Epithelial cell of prostate (primary cell): ENCODE measurements around the gene RBM20.

Source experiments
- DNase-seq: peaks from one replicate; pipeline ENCODE4 v3.0.0-alpha.2; 2011; ENCODE audit warnings: low read depth, low spot score
- H3K27ac ChIP-seq: fragments of 450-650 bp; 2 replicates; pipeline ENCODE4 v1.5.1; 2017; ENCODE audit warnings: mild to moderate bottlenecking

The RBM20 gene

GRCh38 chr10:110840225-110840922 is 196.2 kb downstream of the RBM20 start:
- no peak overlapping the region for H3K27ac ChIP-seq

GRCh38 chr10:110840923-110841428 is 196.8 kb downstream of the RBM20 start:
- DNase-seq: no peak
- H3K27ac ChIP-seq: no peak overlapping the region

More at GRCh38 chr10:110840225-110840922, 196.2 kb downstream of the RBM20 start:
- DNase-seq: no peak

GRCh38 chr10:110841767-110842267 is 197.7 kb downstream of the RBM20 start:
- no peak for DNase-seq
- H3K27ac ChIP-seq: no peak overlapping the region

- no peak overlapping the region for H3K27ac ChIP-seq
- DNase-seq: no peak
Observed at GRCh38 chr10:110842326-110842904, 198.3 kb downstream of the RBM20 start.

GRCh38 chr10:110843031-110843430 is 198.9 kb downstream of the RBM20 start:
- H3K27ac ChIP-seq: no peak overlapping the region
- DNase-seq: no peak

GRCh38 chr10:110843796-110844616 is 199.9 kb downstream of the RBM20 start:
- no peak for DNase-seq
- no peak overlapping the region for H3K27ac ChIP-seq

GRCh38 chr10:110844617-110844881 is 200.4 kb downstream of the RBM20 start:
- no peak overlapping the region for H3K27ac ChIP-seq
- no peak for DNase-seq

- no peak for DNase-seq
- no peak overlapping the region for H3K27ac ChIP-seq
Observed at GRCh38 chr10:110845192-110845755, 201.1 kb downstream of the RBM20 start.

- peak overlapping the region; percentile 23 for H3K27ac ChIP-seq
- no peak for DNase-seq
Observed at GRCh38 chr10:110845756-110846620, 201.9 kb downstream of the RBM20 start.

- no peak for DNase-seq
- no peak overlapping the region for H3K27ac ChIP-seq
Observed at GRCh38 chr10:110847374-110847773, 203.2 kb downstream of the RBM20 start.

GRCh38 chr10:110848106-110848505 is 204.0 kb downstream of the RBM20 start:
- no peak for DNase-seq

GRCh38 chr10:110850099-110850498 is 206.0 kb downstream of the RBM20 start:
- DNase-seq: no peak

More at GRCh38 chr10:110848106-110848505, 204.0 kb downstream of the RBM20 start:
- H3K27ac ChIP-seq: no peak overlapping the region

GRCh38 chr10:110851020-110851612 is 207.0 kb downstream of the RBM20 start:
- no peak for DNase-seq

More at GRCh38 chr10:110850099-110850498, 206.0 kb downstream of the RBM20 start:
- H3K27ac ChIP-seq: no peak overlapping the region

GRCh38 chr10:110852255-110852896 is 208.2 kb downstream of the RBM20 start:
- peak overlapping the region; percentile 78 for H3K27ac ChIP-seq

More at GRCh38 chr10:110851020-110851612, 207.0 kb downstream of the RBM20 start:
- peak overlapping the region; percentile 78 for H3K27ac ChIP-seq

GRCh38 chr10:110852947-110853346 is 208.8 kb downstream of the RBM20 start:
- DNase-seq: no peak

More at GRCh38 chr10:110852255-110852896, 208.2 kb downstream of the RBM20 start:
- peak; percentile 83 for DNase-seq

GRCh38 chr10:110853921-110854605 is 209.9 kb downstream of the RBM20 start:
- H3K27ac ChIP-seq: no peak overlapping the region
- DNase-seq: no peak

More at GRCh38 chr10:110852947-110853346, 208.8 kb downstream of the RBM20 start:
- peak overlapping the region; percentile 78 for H3K27ac ChIP-seq

- no peak overlapping the region for H3K27ac ChIP-seq
- DNase-seq: peak; percentile 52
Observed at GRCh38 chr10:110857265-110858171, 213.4 kb downstream of the RBM20 start.
